Pulmonary artery endothelial cell (primary cell): ENCODE results near the gene HS6ST1. TPM values are rescaled to one million over a fixed set of nuclear protein-coding genes. Genes with fewer than 3 reads are reported as not detected.

Experiments used
- DNase-seq: peaks from one replicate; pipeline ENCODE4 v3.0.0-alpha.2; 2011; ENCODE audit warnings: low read depth, low spot score
- total RNA-seq: library from RNA; depleted of rRNA; stranded (reverse); fragments of >200 nt; gene quantifications from 2 replicates; pipeline ENCODE4 v1.2.3, GENCODE V29; 2014

Gene HS6ST1
- total RNA-seq, 1 donor from 2014 or later, result 13.3 TPM

GRCh38 chr2:128300151-128301020 is 18.3 kb downstream of the HS6ST1 start:
- DNase-seq, result no peak

- no peak for DNase-seq
These were observed 19.0 kb downstream of the HS6ST1 start for GRCh38 chr2:128299628-128300027.

- DNase-seq, result no peak
These were observed 19.7 kb downstream of the HS6ST1 start for GRCh38 chr2:128298846-128299507.

GRCh38 chr2:128298286-128298685 is 20.4 kb downstream of the HS6ST1 start:
- DNase-seq, result no peak

- no peak for DNase-seq
These were observed 24.7 kb downstream of the HS6ST1 start for GRCh38 chr2:128293870-128294455.

GRCh38 chr2:128293426-128293755 is 25.3 kb downstream of the HS6ST1 start:
- DNase-seq, result no peak

- DNase-seq, result no peak
These were observed 25.9 kb downstream of the HS6ST1 start for GRCh38 chr2:128292599-128293425.

GRCh38 chr2:128291844-128292598 is 26.6 kb downstream of the HS6ST1 start:
- no peak for DNase-seq

- DNase-seq, result no peak
These were observed 27.4 kb downstream of the HS6ST1 start for GRCh38 chr2:128291161-128291843.

GRCh38 chr2:128290356-128290755 is 28.3 kb downstream of the HS6ST1 start:
- no peak for DNase-seq

- no peak for DNase-seq
These were observed 29.2 kb downstream of the HS6ST1 start for GRCh38 chr2:128289439-128289838.

GRCh38 chr2:128288781-128289180 is 29.9 kb downstream of the HS6ST1 start:
- DNase-seq, result no peak

GRCh38 chr2:128287780-128288735 is 30.6 kb downstream of the HS6ST1 start:
- DNase-seq, result no peak

- DNase-seq, result no peak
These were observed 31.5 kb downstream of the HS6ST1 start for GRCh38 chr2:128286905-128287779.

GRCh38 chr2:128286011-128286721 is 32.5 kb downstream of the HS6ST1 start:
- DNase-seq, result no peak

GRCh38 chr2:128285329-128285931 is 33.2 kb downstream of the HS6ST1 start:
- DNase-seq, result no peak

GRCh38 chr2:128284841-128285240 is 33.8 kb downstream of the HS6ST1 start:
- no peak for DNase-seq
